Esophagus squamous epithelium (tissue), 4 donors: ENCODE measurements around the gene SEPTIN10.

Experiments used
- CTCF ChIP-seq, 6 experiments: fragments of 450-650 bp in 4 of 6; fragments of 200-600 bp in 2 of 6; sonication (generic) in 2 of 6; IDR thresholded peaks; one replicate each; pipeline ENCODE4 v1.5.1; 2016 to 2019; ENCODE audit warnings: antibody characterized with exemption in 6 of 6, mild to moderate bottlenecking in 4 of 6, moderate library complexity in 4 of 6
- POLR2A ChIP-seq, 4 donors: fragments of 450-650 bp; IDR thresholded peaks; one replicate each; pipeline ENCODE4 v1.6.1; 2017; ENCODE audit warnings: antibody characterized with exemption in 4 of 4, mild to moderate bottlenecking in 4 of 4, moderate library complexity in 3 of 4

GRCh38 chr2:109507217-109507616 lies 106.5 kb downstream of the SEPTIN10 start:
- no peak for TF ChIP-seq CTCF (IDR thresholded peaks at IDR 0.05)
- TF ChIP-seq POLR2A (IDR thresholded peaks at IDR 0.05) = no peak
